H1 (cell line): ENCODE results near the gene MTR.

ENCODE experiments used
- CTCF ChIP-seq, 3 experiments: IDR thresholded peaks; 1 replicate in 2 of 3; 2 replicates in 1 of 3; pipeline versions ENCODE4 v1.5.1 to v1.6.1; 2011; ENCODE audit warnings: low read length in 3 of 3, mild to moderate bottlenecking in 3 of 3, inconsistent platforms in 2 of 3, low read depth in 1 of 3, moderate library complexity in 1 of 3; ENCODE audit not compliant: insufficient read depth in 1 of 3; ENCODE audit errors: control extremely low read depth in 1 of 3
- MAX ChIP-seq: IDR thresholded peaks from 2 replicates; pipeline ENCODE4 v1.6.1; 2012; ENCODE audit warnings: inconsistent platforms
- POLR2A ChIP-seq, 2 experiments: IDR thresholded peaks; 1 replicate in 1 of 2; 2 replicates in 1 of 2; pipeline ENCODE4 v1.6.1; 2011; ENCODE audit warnings: low read depth in 2 of 2, low read length in 2 of 2, mild to moderate bottlenecking in 2 of 2; ENCODE audit errors: control extremely low read depth in 1 of 2

- TF ChIP-seq CTCF (IDR thresholded peaks at IDR 0.05; ENCODE audit: control extremely low read depth in 1 of 3, insufficient read depth in 1 of 3, low read depth in 1 of 3, low read length in 3 of 3): no peak
- no peak for TF ChIP-seq MAX
- TF ChIP-seq POLR2A (IDR thresholded peaks at IDR 0.05; ENCODE audit: control extremely low read depth in 1 of 2, low read depth in 2 of 2, low read length in 2 of 2): no peak
Measured at GRCh38 chr1:236865818-236866155, 70.7 kb downstream of the MTR start.
